Activated CD4-positive, CD25-positive, alpha-beta regulatory T cell (primary cell): ENCODE results near the gene PIK3C2A.

ENCODE experiments used
- DNase-seq, 4 experiments: peaks; one replicate each; lab custom pipeline; 2025; lab: John Stamatoyannopoulos, UW

Gene PIK3C2A

GRCh38 chr11:17217401-17217800 lies 9.6 kb upstream of the PIK3C2A start:
- no peak for DNase-seq

GRCh38 chr11:17214338-17214737 lies 6.6 kb upstream of the PIK3C2A start:
- no peak for DNase-seq

GRCh38 chr11:17211286-17211685 lies 3.5 kb upstream of the PIK3C2A start:
- no peak for DNase-seq

GRCh38 chr11:17209939-17210245 lies 2.1 kb upstream of the PIK3C2A start:
- DNase-seq: no peak

GRCh38 chr11:17208257-17208999 lies 642 bp upstream of the PIK3C2A start:
- DNase-seq: peak in 2 of 4 experiments; percentile 15 to 31

DNA sequence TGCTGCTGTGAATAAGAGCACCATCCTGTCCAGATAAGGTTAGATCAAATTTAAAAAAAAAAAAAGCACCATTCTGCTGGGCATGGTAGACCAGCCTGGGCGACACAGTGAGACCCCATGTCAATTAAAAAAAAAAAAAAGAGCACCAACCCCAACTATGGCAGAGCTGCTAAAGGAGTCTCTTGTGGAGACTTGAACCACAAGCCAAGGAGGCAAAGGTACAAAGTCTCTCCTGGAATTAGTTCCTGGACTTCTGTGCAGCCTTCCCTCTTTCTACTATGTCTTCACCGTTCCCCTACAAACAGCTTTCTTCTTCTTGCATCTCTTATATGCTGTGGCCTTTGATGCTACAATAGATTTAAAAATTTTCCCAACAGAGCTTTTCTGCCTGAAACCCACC lies 1.3 kb downstream of the PIK3C2A start:
- no peak for DNase-seq

- no peak for DNase-seq
Measured at GRCh38 chr11:17197431-17197898, 10.3 kb downstream of the PIK3C2A start.

GRCh38 chr11:17188675-17189074 lies 19.1 kb downstream of the PIK3C2A start:
- DNase-seq: no peak

GRCh38 chr11:17186932-17187692 lies 20.7 kb downstream of the PIK3C2A start:
- DNase-seq: no peak

- DNase-seq: no peak
Measured at GRCh38 chr11:17185938-17186337, 21.8 kb downstream of the PIK3C2A start.

DNA sequence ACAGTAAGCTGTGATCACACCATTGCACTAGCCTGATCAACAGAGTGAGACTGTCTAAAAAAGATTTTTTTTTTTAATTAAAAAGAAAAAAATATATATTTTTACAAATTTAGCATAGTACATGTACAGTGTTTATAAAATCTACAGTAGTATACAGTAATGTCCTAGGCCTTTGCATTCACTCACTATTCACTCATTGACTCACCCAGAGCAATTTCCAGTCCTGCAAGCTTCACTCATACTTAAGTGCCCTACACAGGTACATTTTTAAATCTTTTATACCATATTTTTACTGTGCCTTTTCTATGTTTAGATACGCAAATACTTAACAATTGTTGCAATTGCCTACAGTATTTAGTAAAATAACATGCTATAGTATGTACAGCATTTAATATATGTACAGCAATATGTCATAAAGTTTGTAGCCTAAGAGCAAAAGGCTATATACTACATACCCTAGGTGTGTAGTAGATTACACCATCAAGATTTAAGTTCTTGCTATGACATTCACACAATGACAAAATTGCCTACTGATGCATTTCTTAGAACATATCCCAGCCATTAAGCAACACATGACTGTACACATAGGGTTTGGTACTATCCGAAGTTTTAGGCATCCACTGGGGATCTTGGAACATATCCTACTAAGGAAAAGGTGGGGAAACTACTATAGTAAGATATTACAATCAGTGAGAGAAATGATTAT lies 22.8 kb downstream of the PIK3C2A start:
- DNase-seq: no peak

DNA sequence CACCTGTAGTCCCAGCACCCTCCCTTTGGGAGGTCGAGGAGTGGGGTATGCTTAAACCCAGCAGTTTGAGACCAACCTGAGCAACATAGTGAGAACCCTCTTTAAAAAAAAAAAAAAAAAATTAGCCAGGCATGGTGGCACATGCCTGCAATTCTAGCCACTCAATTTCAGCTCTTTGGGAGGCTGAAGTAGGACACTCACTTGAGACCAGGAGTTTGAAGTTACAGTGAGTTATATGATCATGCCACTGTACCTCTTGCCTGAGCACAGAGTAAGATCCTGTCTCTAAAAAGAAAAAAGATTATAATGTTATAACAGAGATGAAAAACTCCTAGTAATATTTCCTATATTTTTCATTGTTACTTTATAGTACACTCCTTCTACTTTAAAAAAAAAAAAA lies 23.9 kb downstream of the PIK3C2A start:
- no peak for DNase-seq

- DNase-seq: no peak
Measured at GRCh38 chr11:17179970-17180369, 27.8 kb downstream of the PIK3C2A start.

GRCh38 chr11:17173332-17173731 lies 34.5 kb downstream of the PIK3C2A start:
- DNase-seq: no peak

- no peak for DNase-seq
Measured at GRCh38 chr11:17171916-17172315, 35.9 kb downstream of the PIK3C2A start.

DNA sequence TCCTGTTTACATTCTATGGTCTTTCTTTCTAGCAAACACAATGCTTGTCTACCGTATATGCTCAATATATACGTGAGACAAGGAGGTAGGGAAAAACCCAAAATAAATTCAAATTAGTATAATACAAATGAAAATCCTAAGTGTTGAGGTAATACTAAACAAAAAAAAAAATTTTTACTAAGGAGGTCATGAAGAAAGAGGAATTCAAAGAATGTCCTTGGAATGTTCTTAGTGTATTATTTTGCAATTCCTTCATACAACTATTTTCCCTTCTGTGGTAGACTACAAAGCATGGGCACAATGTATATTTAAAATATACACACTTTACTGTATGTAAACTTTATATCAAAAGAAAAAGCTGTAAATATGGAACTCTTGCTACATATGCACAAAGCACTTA lies 36.4 kb downstream of the PIK3C2A start:
- no peak for DNase-seq

GRCh38 chr11:17169876-17170275 lies 37.9 kb downstream of the PIK3C2A start:
- DNase-seq: no peak

GRCh38 chr11:17165247-17165890 lies 42.4 kb downstream of the PIK3C2A start:
- no peak for DNase-seq

GRCh38 chr11:17164361-17165246 lies 43.2 kb downstream of the PIK3C2A start:
- DNase-seq: no peak

GRCh38 chr11:17163736-17164135 lies 44.0 kb downstream of the PIK3C2A start:
- no peak for DNase-seq

GRCh38 chr11:17163291-17163690 lies 44.5 kb downstream of the PIK3C2A start:
- DNase-seq: no peak
